ENCODE data around the gene USP20.

GRCh38 chr9:129849901-129850300, 14.6 kb downstream of the USP20 start:
- no peak for TF ChIP-seq CTCF (IDR thresholded peaks at IDR 0.05)
- no peak for TF ChIP-seq POLR2AphosphoS5 (IDR thresholded peaks at IDR 0.05; ENCODE audit: low read depth, low read length)
